Stimulated activated CD8-positive, alpha-beta memory T cell treated with anti-CD3 and anti-CD28 coated beads, Interleukin-7, amount 100 ng/mL, for 48 hours (primary cell): ENCODE data around the gene OR2A14.
"Not testable (repeated sequence)": the region's sequence is repeated elsewhere in the genome, so short reads cannot be mapped to it uniquely, and the experiment has no call there.

Experiments used
- DNase-seq, 2 donors: peaks; one replicate each; pipeline ENCODE4 v3.0.0-alpha.2; 2020; ENCODE audit warnings: low read depth in 1 of 2; ENCODE audit errors: extremely low read depth in 1 of 2

Gene OR2A14

GRCh38 chr7:144144426-144144825, 21.4 kb downstream of the OR2A14 start:
- DNase-seq = no peak

- no peak for DNase-seq
Measured at GRCh38 chr7:144148224-144148827, 25.4 kb downstream of the OR2A14 start.

GRCh38 chr7:144158861-144159260, 35.9 kb downstream of the OR2A14 start:
- no peak for DNase-seq

GRCh38 chr7:144164784-144165183, 41.8 kb downstream of the OR2A14 start:
- no peak for DNase-seq

GRCh38 chr7:144171594-144172350, 48.8 kb downstream of the OR2A14 start:
- not testable (repeated sequence) for DNase-seq

GRCh38 chr7:144174613-144175012, 51.6 kb downstream of the OR2A14 start:
- no peak for DNase-seq

GRCh38 chr7:144178380-144179164, 55.6 kb downstream of the OR2A14 start:
- not testable (repeated sequence) for DNase-seq

GRCh38 chr7:144179165-144179479, 56.1 kb downstream of the OR2A14 start:
- not testable (repeated sequence) for DNase-seq
